ENCODE measurements around the gene CRIP3. TPM values are rescaled to one million over a fixed set of nuclear protein-coding genes. Genes with fewer than 3 reads are reported as not detected.

The CRIP3 gene
- total and polyA plus RNA-seq, 4 donors, result 1.1 to 9.5 (median 2.4) TPM

- TF ChIP-seq FOXA2 (IDR thresholded peaks at IDR 0.05), result no peak
Observed at GRCh38 chr6:43261198-43261597, 47.4 kb downstream of the CRIP3 start (continued).

- no peaks in the 10 kb centered on the region for H3K36me3 ChIP-seq (ENCODE audit: control insufficient read depth in 4 of 4, insufficient read depth in 3 of 4, low read depth in 1 of 4, low read length in 3 of 4)
- WGBS, result 90% methylated on average over 4 of the region's 4 CpGs
- no peaks in the 10 kb centered on the region for H3K27me3 ChIP-seq (ENCODE audit: control insufficient read depth in 4 of 4, insufficient read depth in 4 of 4, low read length in 3 of 4)
- H3K27ac ChIP-seq (ENCODE audit: low read depth in 1 of 2, low read length in 2 of 2), result no peak overlapping the region
- no peak for TF ChIP-seq FOXA2 (IDR thresholded peaks at IDR 0.05)
- no peak overlapping the region for H3K9ac ChIP-seq (ENCODE audit: low read depth in 1 of 2, low read length in 2 of 2)
- no peak for DNase-seq (ENCODE audit: low spot score)
- no peak overlapping the region for H3K4me3 ChIP-seq (ENCODE audit: low read depth in 1 of 3, low read length in 3 of 3)
- H3K9me3 ChIP-seq (ENCODE audit: control insufficient read depth in 4 of 4, low read length in 3 of 4), result no peaks in the 10 kb centered on the region
- H3K4me1 ChIP-seq (ENCODE audit: control insufficient read depth in 4 of 4, insufficient read depth in 4 of 4, low read length in 3 of 4), result peaks cover 5 to 21% (median 14%) of the 10 kb centered on the region in 4 donors
Observed at GRCh38 chr6:43260791-43261190, 47.8 kb downstream of the CRIP3 start.

GRCh38 chr6:43258807-43259686 is 49.6 kb downstream of the CRIP3 start:
- no peak for DNase-seq (ENCODE audit: low spot score)
- WGBS, result 90% methylated on average over 30 of the region's 30 CpGs

GRCh38 chr6:43258180-43258579 is 50.4 kb downstream of the CRIP3 start:
- H3K27me3 ChIP-seq (ENCODE audit: control insufficient read depth in 4 of 4, insufficient read depth in 4 of 4, low read length in 3 of 4), result no peaks in the 10 kb centered on the region
- no peak overlapping the region for H3K4me3 ChIP-seq (ENCODE audit: low read depth in 1 of 3, low read length in 3 of 3)
- H3K36me3 ChIP-seq (ENCODE audit: control insufficient read depth in 4 of 4, insufficient read depth in 3 of 4, low read depth in 1 of 4, low read length in 3 of 4), result no peaks in the 10 kb centered on the region
- H3K27ac ChIP-seq (ENCODE audit: low read depth in 1 of 2, low read length in 2 of 2), result no peak overlapping the region
- WGBS, result 71% methylated on average over 4 of the region's 4 CpGs
- H3K9me3 ChIP-seq (ENCODE audit: control insufficient read depth in 4 of 4, low read length in 3 of 4), result no peaks in the 10 kb centered on the region
- no peak for DNase-seq (ENCODE audit: low spot score)
- H3K4me1 ChIP-seq (ENCODE audit: control insufficient read depth in 4 of 4, insufficient read depth in 4 of 4, low read length in 3 of 4), result peaks cover 0 to under 1% (median 0%) of the 10 kb centered on the region in 4 donors
- H3K9ac ChIP-seq (ENCODE audit: low read depth in 1 of 2, low read length in 2 of 2), result no peak overlapping the region
- TF ChIP-seq FOXA1 (IDR thresholded peaks at IDR 0.05), result no peak
- no peak for TF ChIP-seq HNF4A (conservative IDR thresholded peaks at IDR 0.05)
- TF ChIP-seq RXRA (IDR thresholded peaks at IDR 0.05), result no peak
- no peak for TF ChIP-seq TAF1 (conservative IDR thresholded peaks at IDR 0.05)
- TF ChIP-seq FOXA2 (IDR thresholded peaks at IDR 0.05), result no peak
- no peak for TF ChIP-seq ZBTB33 (IDR thresholded peaks at IDR 0.05)
- TF ChIP-seq GABPA (IDR thresholded peaks at IDR 0.05 in 1 of 2, conservative IDR thresholded peaks at IDR 0.05 in 1 of 2), result no peak
- TF ChIP-seq ATF3 (IDR thresholded peaks at IDR 0.05), result no peak
- no peak for TF ChIP-seq REST (IDR thresholded peaks at IDR 0.05)

More at GRCh38 chr6:43258807-43259686, 49.6 kb downstream of the CRIP3 start:
- peaks cover 0 to 6% (median 2%) of the 10 kb centered on the region in 4 donors for H3K4me1 ChIP-seq (ENCODE audit: control insufficient read depth in 4 of 4, insufficient read depth in 4 of 4, low read length in 3 of 4)
- TF ChIP-seq EGR1 (IDR thresholded peaks at IDR 0.05; ENCODE audit: low read depth in 2 of 2) (no peak), REST (IDR thresholded peaks at IDR 0.05) (no peak), FOXA1 (IDR thresholded peaks at IDR 0.05) (no peak)
- H3K4me3 ChIP-seq (ENCODE audit: low read depth in 1 of 3, low read length in 3 of 3), result no peak overlapping the region
- no peaks in the 10 kb centered on the region for H3K27me3 ChIP-seq (ENCODE audit: control insufficient read depth in 4 of 4, insufficient read depth in 4 of 4, low read length in 3 of 4)
- H3K27ac ChIP-seq (ENCODE audit: low read depth in 1 of 2, low read length in 2 of 2), result no peak overlapping the region
- no peaks in the 10 kb centered on the region for H3K9me3 ChIP-seq (ENCODE audit: control insufficient read depth in 4 of 4, low read length in 3 of 4)
- no peaks in the 10 kb centered on the region for H3K36me3 ChIP-seq (ENCODE audit: control insufficient read depth in 4 of 4, insufficient read depth in 3 of 4, low read depth in 1 of 4, low read length in 3 of 4)
- no peak overlapping the region for H3K9ac ChIP-seq (ENCODE audit: low read depth in 1 of 2, low read length in 2 of 2)
